GM18907 (cell line): Measurements from ENCODE around the gene CHST14.

Experiments used
- ATAC-seq: cut with Tn5 transposase; IDR thresholded peaks from one replicate; pipeline ENCODE4 v1.9.1; 2021; ENCODE audit warnings: mild to moderate bottlenecking, moderate library complexity; ENCODE audit not compliant: unreplicated experiment

CHST14 gene

GRCh38 chr15:40470423-40471104, at the start of gene CHST14:
CHST14 (plus strand) TSS chr15:40470984; CDS start chr15:40471214, 230 bp downstream.
- ATAC-seq: peak; percentile 60

GRCh38 chr15:40421246-40422157, 49.3 kb upstream of the CHST14 start:
- peak; percentile 79 for ATAC-seq

- ATAC-seq: no peak
These were observed 46.2 kb upstream of the CHST14 start for GRCh38 chr15:40424483-40425115.

GRCh38 chr15:40425681-40426080, 45.1 kb upstream of the CHST14 start:
- ATAC-seq: no peak

GRCh38 chr15:40427188-40427587, 43.6 kb upstream of the CHST14 start:
- no peak for ATAC-seq

- no peak for ATAC-seq
These were observed 42.6 kb upstream of the CHST14 start for GRCh38 chr15:40428185-40428584.

GRCh38 chr15:40429068-40429710, 41.6 kb upstream of the CHST14 start:
- no peak for ATAC-seq

GRCh38 chr15:40430271-40430805, 40.4 kb upstream of the CHST14 start:
- no peak for ATAC-seq

- ATAC-seq: no peak
These were observed 35.6 kb upstream of the CHST14 start for GRCh38 chr15:40435023-40435709.

GRCh38 chr15:40435710-40436089, 35.1 kb upstream of the CHST14 start:
- no peak for ATAC-seq

- ATAC-seq: no peak
These were observed 34.5 kb upstream of the CHST14 start for GRCh38 chr15:40436116-40436891.

- ATAC-seq: no peak
These were observed 33.7 kb upstream of the CHST14 start for GRCh38 chr15:40436892-40437751.

GRCh38 chr15:40437752-40438687, 32.8 kb upstream of the CHST14 start:
- ATAC-seq: no peak

- no peak for ATAC-seq
These were observed 32.1 kb upstream of the CHST14 start for GRCh38 chr15:40438712-40439111.

GRCh38 chr15:40439461-40439959, 31.3 kb upstream of the CHST14 start:
- ATAC-seq: no peak

GRCh38 chr15:40439960-40440742, 30.6 kb upstream of the CHST14 start:
- ATAC-seq: no peak
